Melanocyte of skin (primary cell): ENCODE data around the gene PFN3. TPM values are rescaled to one million over a fixed set of nuclear protein-coding genes. Genes with fewer than 3 reads are reported as not detected.

Experiments used
- total RNA-seq, 2 donors: library from RNA; depleted of rRNA; stranded (reverse); fragments of >200 nt; gene quantifications; 2 replicates each; pipeline ENCODE4 v1.2.3, GENCODE V29; 2012

PFN3 gene
- not detected for total RNA-seq

DNA sequence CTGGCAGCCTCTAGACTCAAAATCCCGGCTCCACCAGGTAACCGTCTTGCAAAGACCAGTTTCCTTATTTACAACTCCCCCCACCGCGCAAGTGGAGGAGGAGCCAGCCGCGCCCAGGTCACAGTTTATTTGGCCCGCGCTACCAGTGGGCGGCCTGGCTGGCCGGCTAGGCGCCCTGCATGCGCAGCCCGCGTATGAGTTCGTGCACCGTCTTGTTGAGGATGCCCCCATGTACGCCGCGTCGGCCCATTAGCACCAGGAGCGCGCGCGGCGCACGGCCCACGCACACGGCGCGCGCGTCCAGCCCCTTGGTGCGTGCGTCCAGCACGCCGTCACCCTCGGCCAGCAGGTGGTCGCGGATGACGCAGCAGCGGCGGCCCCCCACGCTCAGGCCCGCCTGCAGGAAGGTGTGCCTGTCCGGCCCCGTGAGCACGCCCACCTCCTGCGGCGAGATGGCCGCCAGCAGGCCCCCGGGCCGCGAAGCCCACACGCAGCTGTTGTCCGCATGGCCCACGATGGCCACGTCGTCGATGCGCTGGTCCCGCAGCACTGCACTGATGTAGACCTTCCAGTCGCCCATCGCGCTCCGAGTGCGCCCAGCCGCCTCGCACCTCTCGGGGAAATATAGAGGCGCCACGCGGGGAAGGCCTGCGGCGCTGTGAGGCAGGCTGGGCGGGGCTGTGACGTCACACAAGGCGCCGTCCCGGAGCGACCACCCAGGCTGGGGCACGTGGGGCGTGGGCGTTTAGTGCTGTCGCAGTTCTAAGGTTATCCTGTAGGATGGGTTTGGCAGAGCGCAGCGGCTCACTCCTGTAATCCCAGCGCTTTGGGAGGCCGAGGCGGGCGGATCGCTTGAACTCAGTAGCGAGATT is at the start of gene PFN3:
PFN3 (minus strand) TSS at position 665 of the 872 bp plus-strand sequence; CDS start at position 580, 85 bp downstream.

DNA sequence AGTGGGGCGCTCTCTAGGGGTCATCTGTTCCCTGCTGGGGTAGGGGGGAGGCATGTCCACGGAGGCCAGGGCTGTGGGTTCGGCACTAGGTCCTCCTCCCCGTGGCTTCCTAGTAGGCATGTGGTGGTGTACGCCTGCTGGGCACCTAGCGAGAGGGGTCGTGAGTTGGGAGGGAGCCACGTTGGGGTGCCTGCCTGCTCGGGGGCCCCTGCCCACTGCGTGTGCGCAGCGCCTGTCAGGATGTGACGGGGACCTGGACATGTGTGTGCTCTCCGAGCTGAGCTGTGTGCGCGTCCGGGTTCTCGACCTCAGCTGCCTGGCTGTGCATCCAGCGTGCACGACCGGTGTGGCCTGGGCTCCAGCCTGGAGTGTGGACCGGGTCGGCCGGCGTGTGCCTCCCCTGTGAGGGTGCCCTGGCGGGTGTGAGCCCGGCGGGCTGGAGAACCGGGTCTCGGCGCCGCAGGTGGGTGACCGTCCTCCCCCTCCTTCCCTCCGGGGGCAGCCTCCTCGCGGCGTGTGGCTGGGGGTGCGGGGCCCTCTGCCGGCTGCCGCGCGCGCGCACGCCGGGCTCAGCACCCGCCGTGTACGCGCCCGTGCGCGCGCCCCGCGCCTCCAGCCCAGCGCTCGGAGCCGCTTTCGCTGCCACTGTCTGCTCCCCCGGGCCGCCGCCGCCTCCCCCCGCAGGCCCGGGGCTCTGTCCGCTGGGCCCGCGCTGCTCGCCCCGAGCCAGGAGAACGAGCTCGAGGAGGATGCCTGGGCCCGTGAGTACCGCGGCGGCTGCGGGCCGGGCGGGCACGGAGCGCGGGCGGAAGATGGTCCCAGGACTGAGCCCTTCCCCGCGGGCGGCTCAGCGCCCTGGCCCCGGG is 46.0 kb upstream of the PFN3 start, which contains the start of gene PRR7:
PRR7 (plus strand) TSS at position 615 of the 866 bp plus-strand sequence. CDS start 8,254 bp downstream, outside the sequence.

GRCh38 chr5:177426566-177427210 is 26.2 kb upstream of the PFN3 start, which contains the start of gene GRK6:
TSS of gene GRK6 (plus strand) at chr5:177426676. CDS start at chr5:177426846, 170 bp downstream.

GRCh38 chr5:177409043-177409801 is 8.8 kb upstream of the PFN3 start, which contains the start of gene F12:
TSS of gene F12 (minus strand) at chr5:177409564. CDS start at chr5:177409527, 37 bp downstream.

DNA sequence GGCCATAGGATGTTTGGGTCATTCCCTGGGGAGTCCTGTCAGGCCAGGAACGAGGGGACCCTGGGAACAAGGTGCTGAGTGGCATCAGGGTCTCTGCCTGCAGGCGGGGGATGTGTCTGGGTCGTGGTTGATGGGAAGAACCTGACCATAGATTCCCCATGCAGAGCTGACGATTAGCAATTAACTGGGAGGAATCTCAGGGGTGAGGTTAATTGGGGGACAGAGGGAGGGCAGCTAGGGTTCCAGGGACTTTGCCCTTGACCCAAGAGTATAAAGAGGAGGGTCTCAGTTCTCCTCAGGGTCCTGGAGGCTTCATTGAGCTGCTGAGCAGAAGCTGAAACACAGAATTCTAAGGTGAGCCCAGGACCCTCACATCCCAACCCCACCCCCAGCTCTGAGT is 16.3 kb downstream of the PFN3 start, which contains the start of gene SLC34A1:
SLC34A1 (plus strand) TSS at position 301 of the 400 bp plus-strand sequence. CDS start 1,308 bp downstream, outside the sequence.

GRCh38 chr5:177357459-177358351 is 42.8 kb downstream of the PFN3 start, which contains the start of gene RGS14:
TSS of gene RGS14 (plus strand) at chr5:177357924. CDS start at chr5:177358025, 101 bp downstream.

GRCh38 chr5:177351392-177352329 is 48.8 kb downstream of the PFN3 start, which contains the start of gene LMAN2:
TSS of gene LMAN2 (minus strand) at chr5:177351668. CDS start at chr5:177351647, 21 bp downstream.

Other genes starting within 250 kb of the PFN3 start
- 10 to 100 TPM; 13.4 to 14.7 TPM for gene RAB24, start 96.9 kb downstream of the PFN3 start, total RNA-seq
- 100 to 1,000 TPM; 155 to 194 TPM for gene PRELID1, start 96.9 kb downstream of the PFN3 start, total RNA-seq
- 10 to 100 TPM; 11.0 to 13.3 TPM for gene MXD3, start 88.8 kb downstream of the PFN3 start, total RNA-seq
- gene LMAN2, start 49.0 kb downstream of the PFN3 start, total RNA-seq: 100 to 1,000 TPM; 263 to 342 TPM
- 10 to 100 TPM in 1 of 2 donors, 1 to 10 TPM in 1; 7.3 to 14.1 TPM for gene RGS14, start 42.7 kb downstream of the PFN3 start, total RNA-seq
- gene SLC34A1, start 16.2 kb downstream of the PFN3 start, total RNA-seq: under 1 TPM; under 0.01 to 0.69 TPM
- 1 to 10 TPM; 1.0 to 2.3 TPM for gene F12, start 8.9 kb upstream of the PFN3 start, total RNA-seq
- 10 to 100 TPM; 25.5 to 34.3 TPM for gene GRK6, start 26.0 kb upstream of the PFN3 start, total RNA-seq
- gene PRR7, start 46.2 kb upstream of the PFN3 start, total RNA-seq: 10 to 100 TPM; 23.1 to 35.6 TPM
- gene DBN1, start 73.0 kb upstream of the PFN3 start, total RNA-seq: 10 to 100 TPM; 30.3 to 32.0 TPM
- 10 to 100 TPM; 34.8 to 39.6 TPM for gene PDLIM7, start 96.9 kb upstream of the PFN3 start, total RNA-seq
- gene DOK3, start 109.2 kb upstream of the PFN3 start, total RNA-seq: 1 to 10 TPM; 2.0 to 2.1 TPM
- gene DDX41, start 116.3 kb upstream of the PFN3 start, total RNA-seq: 10 to 100 TPM; 63.7 to 70.6 TPM
- 10 to 100 TPM; 16.0 to 24.4 TPM for gene FAM193B, start 153.9 kb upstream of the PFN3 start, total RNA-seq
- gene TMED9, start 191.5 kb upstream of the PFN3 start, total RNA-seq: 10 to 100 TPM; 58.8 to 75.6 TPM
- gene B4GALT7, start 199.5 kb upstream of the PFN3 start, total RNA-seq: 10 to 100 TPM; 17.6 to 21.6 TPM